ENCODE data around the gene FAM168A.

The FAM168A gene

GRCh38 chr11:73409431-73409830 lies 188.5 kb downstream of the FAM168A start:
- no peak for DNase-seq (ENCODE audit: low read depth, low spot score)
- H3K36me3 ChIP-seq (ENCODE audit: insufficient read depth, insufficient read length, low read length): peaks cover 39% of the 10 kb centered on the region
- H3K4me1 ChIP-seq (ENCODE audit: insufficient read depth, insufficient read length): peaks cover 4% of the 10 kb centered on the region
- no peak overlapping the region for H3K9ac ChIP-seq (ENCODE audit: insufficient read length, low read depth)
- no peaks in the 10 kb centered on the region for H3K9me3 ChIP-seq (ENCODE audit: insufficient read depth, low read length)
- no peaks in the 10 kb centered on the region for H3K27me3 ChIP-seq (ENCODE audit: insufficient read depth, insufficient read length)
- H3K4me3 ChIP-seq (ENCODE audit: insufficient read length, low read depth): no peak overlapping the region
- no peak for TF ChIP-seq SUZ12 (IDR thresholded peaks at IDR 0.05; ENCODE audit: extremely low read depth, insufficient read depth, insufficient read length)
- TF ChIP-seq YY1 (IDR thresholded peaks at IDR 0.05; ENCODE audit: insufficient read depth, insufficient read length): no peak
- TF ChIP-seq ZNF274 (IDR thresholded peaks at IDR 0.05; ENCODE audit: low read depth, low read length): no peak

- TF ChIP-seq ZNF274 (IDR thresholded peaks at IDR 0.05; ENCODE audit: low read depth, low read length) (no peak), YY1 (IDR thresholded peaks at IDR 0.05; ENCODE audit: insufficient read depth, insufficient read length) (no peak), SUZ12 (IDR thresholded peaks at IDR 0.05; ENCODE audit: extremely low read depth, insufficient read depth, insufficient read length) (no peak)
- H3K36me3 ChIP-seq (ENCODE audit: insufficient read depth, insufficient read length, low read length): peaks cover 43% of the 10 kb centered on the region
- no peak for DNase-seq (ENCODE audit: low read depth, low spot score)
- no peaks in the 10 kb centered on the region for H3K9me3 ChIP-seq (ENCODE audit: insufficient read depth, low read length)
- H3K9ac ChIP-seq (ENCODE audit: insufficient read length, low read depth): no peak overlapping the region
- no peaks in the 10 kb centered on the region for H3K27me3 ChIP-seq (ENCODE audit: insufficient read depth, insufficient read length)
- H3K4me3 ChIP-seq (ENCODE audit: insufficient read length, low read depth): no peak overlapping the region
- H3K4me1 ChIP-seq (ENCODE audit: insufficient read depth, insufficient read length): peaks cover 10% of the 10 kb centered on the region
These were observed 191.3 kb downstream of the FAM168A start for GRCh38 chr11:73406619-73407018.

- DNase-seq (ENCODE audit: low read depth, low spot score): no peak
- no peaks in the 10 kb centered on the region for H3K9me3 ChIP-seq (ENCODE audit: insufficient read depth, low read length)
- no peaks in the 10 kb centered on the region for H3K27me3 ChIP-seq (ENCODE audit: insufficient read depth, insufficient read length)
- peaks cover 43% of the 10 kb centered on the region for H3K36me3 ChIP-seq (ENCODE audit: insufficient read depth, insufficient read length, low read length)
- peaks cover 14% of the 10 kb centered on the region for H3K4me1 ChIP-seq (ENCODE audit: insufficient read depth, insufficient read length)
- H3K9ac ChIP-seq (ENCODE audit: insufficient read length, low read depth): no peak overlapping the region
- H3K4me3 ChIP-seq (ENCODE audit: insufficient read length, low read depth): no peak overlapping the region
- no peak for TF ChIP-seq SUZ12 (IDR thresholded peaks at IDR 0.05; ENCODE audit: extremely low read depth, insufficient read depth, insufficient read length)
- TF ChIP-seq ZNF274 (IDR thresholded peaks at IDR 0.05; ENCODE audit: low read depth, low read length): no peak
- TF ChIP-seq YY1 (IDR thresholded peaks at IDR 0.05; ENCODE audit: insufficient read depth, insufficient read length): no peak
These were observed 191.8 kb downstream of the FAM168A start for GRCh38 chr11:73406131-73406530.

- H3K4me1 ChIP-seq (ENCODE audit: insufficient read depth, insufficient read length): peaks cover 11% of the 10 kb centered on the region
- H3K36me3 ChIP-seq (ENCODE audit: insufficient read depth, insufficient read length, low read length): peaks cover 46% of the 10 kb centered on the region
- H3K27me3 ChIP-seq (ENCODE audit: insufficient read depth, insufficient read length): no peaks in the 10 kb centered on the region
These were observed 192.8 kb downstream of the FAM168A start for GRCh38 chr11:73405146-73405510.

GRCh38 chr11:73404506-73405145 lies 193.3 kb downstream of the FAM168A start:
- no peak overlapping the region for H3K4me3 ChIP-seq (ENCODE audit: insufficient read length, low read depth)
- no peaks in the 10 kb centered on the region for H3K27me3 ChIP-seq (ENCODE audit: insufficient read depth, insufficient read length)
- H3K9me3 ChIP-seq (ENCODE audit: insufficient read depth, low read length): no peaks in the 10 kb centered on the region
- no peak overlapping the region for H3K9ac ChIP-seq (ENCODE audit: insufficient read length, low read depth)
- peaks cover 11% of the 10 kb centered on the region for H3K4me1 ChIP-seq (ENCODE audit: insufficient read depth, insufficient read length)
- TF ChIP-seq YY1 (IDR thresholded peaks at IDR 0.05; ENCODE audit: insufficient read depth, insufficient read length) (no peak), SUZ12 (IDR thresholded peaks at IDR 0.05; ENCODE audit: extremely low read depth, insufficient read depth, insufficient read length) (no peak), ZNF274 (IDR thresholded peaks at IDR 0.05; ENCODE audit: low read depth, low read length) (no peak)
- H3K36me3 ChIP-seq (ENCODE audit: insufficient read depth, insufficient read length, low read length): peaks cover 47% of the 10 kb centered on the region
- DNase-seq (ENCODE audit: low read depth, low spot score): no peak

More at GRCh38 chr11:73405146-73405510, 192.8 kb downstream of the FAM168A start:
- Histone ChIP-seq H3K9ac (ENCODE audit: insufficient read length, low read depth) (no peak overlapping the region), H3K9me3 (ENCODE audit: insufficient read depth, low read length) (no peaks in the 10 kb centered on the region), H3K4me3 (ENCODE audit: insufficient read length, low read depth) (no peak overlapping the region)
- no peak for DNase-seq (ENCODE audit: low read depth, low spot score)
- TF ChIP-seq SUZ12 (IDR thresholded peaks at IDR 0.05; ENCODE audit: extremely low read depth, insufficient read depth, insufficient read length) (no peak), YY1 (IDR thresholded peaks at IDR 0.05; ENCODE audit: insufficient read depth, insufficient read length) (no peak), ZNF274 (IDR thresholded peaks at IDR 0.05; ENCODE audit: low read depth, low read length) (no peak)

- no peak for TF ChIP-seq ZNF274 (IDR thresholded peaks at IDR 0.05; ENCODE audit: low read depth, low read length)
- no peak for TF ChIP-seq SUZ12 (IDR thresholded peaks at IDR 0.05; ENCODE audit: extremely low read depth, insufficient read depth, insufficient read length)
- no peak for TF ChIP-seq YY1 (IDR thresholded peaks at IDR 0.05; ENCODE audit: insufficient read depth, insufficient read length)
- peaks cover 44% of the 10 kb centered on the region for H3K36me3 ChIP-seq (ENCODE audit: insufficient read depth, insufficient read length, low read length)
- DNase-seq (ENCODE audit: low read depth, low spot score): peak; percentile 33
- peaks cover 13% of the 10 kb centered on the region for H3K4me1 ChIP-seq (ENCODE audit: insufficient read depth, insufficient read length)
- H3K9me3 ChIP-seq (ENCODE audit: insufficient read depth, low read length): no peaks in the 10 kb centered on the region
- no peak overlapping the region for H3K4me3 ChIP-seq (ENCODE audit: insufficient read length, low read depth)
- H3K9ac ChIP-seq (ENCODE audit: insufficient read length, low read depth): no peak overlapping the region
- H3K27me3 ChIP-seq (ENCODE audit: insufficient read depth, insufficient read length): no peaks in the 10 kb centered on the region
These were observed 193.9 kb downstream of the FAM168A start for GRCh38 chr11:73404048-73404447.

- Histone ChIP-seq H3K9ac (ENCODE audit: insufficient read length, low read depth) (no peak overlapping the region), H3K27me3 (ENCODE audit: insufficient read depth, insufficient read length) (no peaks in the 10 kb centered on the region), H3K36me3 (ENCODE audit: insufficient read depth, insufficient read length, low read length) (peaks cover 45% of the 10 kb centered on the region), H3K9me3 (ENCODE audit: insufficient read depth, low read length) (no peaks in the 10 kb centered on the region), H3K4me3 (ENCODE audit: insufficient read length, low read depth) (no peak overlapping the region), H3K4me1 (ENCODE audit: insufficient read depth, insufficient read length) (peaks cover 18% of the 10 kb centered on the region)
- no peak for DNase-seq (ENCODE audit: low read depth, low spot score)
- no peak for TF ChIP-seq ZNF274 (IDR thresholded peaks at IDR 0.05; ENCODE audit: low read depth, low read length)
- TF ChIP-seq SUZ12 (IDR thresholded peaks at IDR 0.05; ENCODE audit: extremely low read depth, insufficient read depth, insufficient read length): no peak
- TF ChIP-seq YY1 (IDR thresholded peaks at IDR 0.05; ENCODE audit: insufficient read depth, insufficient read length): no peak
These were observed 194.4 kb downstream of the FAM168A start for GRCh38 chr11:73403541-73403940.
